ENCODE data around the gene CALHM3. TPM values are rescaled to one million over a fixed set of nuclear protein-coding genes. Genes with fewer than 3 reads are reported as not detected.

CALHM3 gene
- polyA plus RNA-seq, 1 experiment = 0.09 TPM

GRCh38 chr10:103444478-103444877 is 34.6 kb downstream of the CALHM3 start:
- CTCF ChIA-PET = interaction anchor here (0.7 kb wide), 1 partner anchor 44 kb away, joined by 3 read pairs; no protein-coding TSS in a partner anchor
- DNase-seq (ENCODE audit: low read depth) = no peak

GRCh38 chr10:103443475-103444185 is 35.4 kb downstream of the CALHM3 start:
- peaks cover 58% of the 10 kb centered on the region for H3K36me3 ChIP-seq (ENCODE audit: control insufficient read depth, insufficient read depth, low read length)
- H3K4me3 ChIP-seq (ENCODE audit: low read depth, low read length) = no peak overlapping the region
- POLR2A ChIA-PET = no interaction called here
- CTCF ChIA-PET = no interaction called here
- TF ChIP-seq CTCF (IDR thresholded peaks at IDR 0.05; ENCODE audit: insufficient read depth, low read depth, low read length) = no peak
- H3K27me3 ChIP-seq (ENCODE audit: control insufficient read depth, insufficient read depth, low read length) = no peaks in the 10 kb centered on the region
- no peak for DNase-seq (ENCODE audit: low read depth)

More at GRCh38 chr10:103444478-103444877, 34.6 kb downstream of the CALHM3 start:
- Histone ChIP-seq H3K4me3 (ENCODE audit: low read depth, low read length) (no peak overlapping the region), H3K36me3 (ENCODE audit: control insufficient read depth, insufficient read depth, low read length) (peaks cover 58% of the 10 kb centered on the region), H3K27me3 (ENCODE audit: control insufficient read depth, insufficient read depth, low read length) (no peaks in the 10 kb centered on the region)
- POLR2A ChIA-PET = no interaction called here
- TF ChIP-seq CTCF (IDR thresholded peaks at IDR 0.05; ENCODE audit: insufficient read depth, low read depth, low read length) = no peak

- Histone ChIP-seq H3K36me3 (ENCODE audit: control insufficient read depth, insufficient read depth, low read length) (peaks cover 54% of the 10 kb centered on the region), H3K27me3 (ENCODE audit: control insufficient read depth, insufficient read depth, low read length) (no peaks in the 10 kb centered on the region), H3K4me3 (ENCODE audit: low read depth, low read length) (no peak overlapping the region)
- no peak for DNase-seq (ENCODE audit: low read depth)
- TF ChIP-seq CTCF (IDR thresholded peaks at IDR 0.05; ENCODE audit: insufficient read depth, low read depth, low read length) = no peak
- ChIA-PET POLR2A (no interaction called here), CTCF (interaction anchor here (0.7 to 0.8 kb wide), 2 partner anchors 25 to 151 kb away, joined by 3 read pairs; no protein-coding TSS in a partner anchor)
These were observed 37.0 kb downstream of the CALHM3 start for GRCh38 chr10:103442031-103442461.

- no peak for DNase-seq (ENCODE audit: low read depth)
- no peak for TF ChIP-seq CTCF (IDR thresholded peaks at IDR 0.05; ENCODE audit: insufficient read depth, low read depth, low read length)
- no peak overlapping the region for H3K4me3 ChIP-seq (ENCODE audit: low read depth, low read length)
- H3K36me3 ChIP-seq (ENCODE audit: control insufficient read depth, insufficient read depth, low read length) = peaks cover 56% of the 10 kb centered on the region
- POLR2A ChIA-PET = no interaction called here
- CTCF ChIA-PET = no interaction called here
- H3K27me3 ChIP-seq (ENCODE audit: control insufficient read depth, insufficient read depth, low read length) = no peaks in the 10 kb centered on the region
These were observed 37.4 kb downstream of the CALHM3 start for GRCh38 chr10:103441611-103442010.

- POLR2A ChIA-PET = no interaction called here
These were observed 37.8 kb downstream of the CALHM3 start for GRCh38 chr10:103441206-103441605.

More at GRCh38 chr10:103441206-103441605, 37.8 kb downstream of the CALHM3 start:
- Histone ChIP-seq H3K36me3 (ENCODE audit: control insufficient read depth, insufficient read depth, low read length) (peaks cover 56% of the 10 kb centered on the region), H3K4me3 (ENCODE audit: low read depth, low read length) (no peak overlapping the region), H3K27me3 (ENCODE audit: control insufficient read depth, insufficient read depth, low read length) (no peaks in the 10 kb centered on the region)
- CTCF ChIA-PET = no interaction called here
- TF ChIP-seq CTCF (IDR thresholded peaks at IDR 0.05; ENCODE audit: insufficient read depth, low read depth, low read length) = no peak
- no peak for DNase-seq (ENCODE audit: low read depth)

Data from BJ (cell line).